ENCODE data around the gene PATJ.

Gene PATJ

GRCh38 chr1:61992257-61992656, 250.0 kb downstream of the PATJ start:
- peaks cover 5% of the 10 kb centered on the region for H3K4me1 ChIP-seq
- peaks cover 3% of the 10 kb centered on the region for H3K79me2 ChIP-seq
- no peaks in the 10 kb centered on the region for H3K9me3 ChIP-seq (ENCODE audit: control insufficient read depth, low read length)
- H3K4me3 ChIP-seq (ENCODE audit: low read depth, low read length), result no peak overlapping the region
- no peak overlapping the region for H3K27ac ChIP-seq
- H3K9ac ChIP-seq, result no peak overlapping the region
- TF ChIP-seq, protein P1, sequence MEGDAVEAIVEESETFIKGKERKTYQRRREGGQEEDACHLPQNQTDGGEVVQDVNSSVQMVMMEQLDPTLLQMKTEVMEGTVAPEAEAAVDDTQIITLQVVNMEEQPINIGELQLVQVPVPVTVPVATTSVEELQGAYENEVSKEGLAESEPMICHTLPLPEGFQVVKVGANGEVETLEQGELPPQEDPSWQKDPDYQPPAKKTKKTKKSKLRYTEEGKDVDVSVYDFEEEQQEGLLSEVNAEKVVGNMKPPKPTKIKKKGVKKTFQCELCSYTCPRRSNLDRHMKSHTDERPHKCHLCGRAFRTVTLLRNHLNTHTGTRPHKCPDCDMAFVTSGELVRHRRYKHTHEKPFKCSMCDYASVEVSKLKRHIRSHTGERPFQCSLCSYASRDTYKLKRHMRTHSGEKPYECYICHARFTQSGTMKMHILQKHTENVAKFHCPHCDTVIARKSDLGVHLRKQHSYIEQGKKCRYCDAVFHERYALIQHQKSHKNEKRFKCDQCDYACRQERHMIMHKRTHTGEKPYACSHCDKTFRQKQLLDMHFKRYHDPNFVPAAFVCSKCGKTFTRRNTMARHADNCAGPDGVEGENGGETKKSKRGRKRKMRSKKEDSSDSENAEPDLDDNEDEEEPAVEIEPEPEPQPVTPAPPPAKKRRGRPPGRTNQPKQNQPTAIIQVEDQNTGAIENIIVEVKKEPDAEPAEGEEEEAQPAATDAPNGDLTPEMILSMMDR (IDR thresholded peaks at IDR 0.05), result no peak
- H3K36me3 ChIP-seq (ENCODE audit: control insufficient read depth, insufficient read depth, low read length), result no peaks in the 10 kb centered on the region
- no peaks in the 10 kb centered on the region for H3K27me3 ChIP-seq (ENCODE audit: control insufficient read depth, insufficient read depth, low read length)
- no peak overlapping the region for H3K4me2 ChIP-seq (ENCODE audit: low read length)
- H2AFZ ChIP-seq, result no peak overlapping the region

DNA sequence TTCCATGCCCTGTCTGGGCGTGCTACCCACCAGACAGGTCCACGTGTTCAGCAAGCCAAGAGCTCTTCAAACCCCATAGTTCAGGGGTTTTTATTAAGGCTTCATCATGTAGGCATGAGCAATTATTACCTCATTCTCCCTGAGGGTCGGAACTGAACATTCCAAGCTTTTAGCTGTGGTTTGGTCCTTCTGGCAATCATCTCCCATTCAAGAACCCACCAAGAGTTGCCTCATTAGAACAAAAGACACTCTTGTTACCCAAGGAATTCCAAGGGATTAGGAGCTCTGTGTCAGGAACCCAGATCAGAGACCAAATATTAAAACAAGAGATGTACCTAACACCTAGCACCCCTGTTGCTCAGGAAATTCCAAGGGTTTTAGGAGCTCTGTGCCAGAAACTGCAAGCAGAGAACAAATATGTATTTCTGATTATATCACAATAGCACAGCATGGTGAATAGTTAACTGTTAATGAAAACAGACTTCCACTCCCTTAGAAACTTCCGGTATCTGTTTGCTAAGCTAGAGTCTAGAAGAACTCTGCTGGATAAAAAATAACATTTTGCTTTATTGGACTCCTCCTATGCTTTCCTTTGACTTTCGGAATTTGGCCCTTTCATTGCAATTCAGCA, 251.2 kb downstream of the PATJ start:
- Histone ChIP-seq H3K4me3 (ENCODE audit: low read depth, low read length) (no peak overlapping the region), H3K36me3 (ENCODE audit: control insufficient read depth, insufficient read depth, low read length) (no peaks in the 10 kb centered on the region), H3K4me1 (peaks cover 5% of the 10 kb centered on the region), H3K4me2 (ENCODE audit: low read length) (no peak overlapping the region), H3K27ac (no peak overlapping the region), H3K79me2 (no peaks in the 10 kb centered on the region), H2AFZ (no peak overlapping the region), H3K9me3 (ENCODE audit: control insufficient read depth, low read length) (no peaks in the 10 kb centered on the region), H3K27me3 (ENCODE audit: control insufficient read depth, insufficient read depth, low read length) (no peaks in the 10 kb centered on the region), H3K9ac (no peak overlapping the region)
- TF ChIP-seq, protein P1 (IDR thresholded peaks at IDR 0.05), result no peak

GRCh38 chr1:61995641-61996040, 253.4 kb downstream of the PATJ start:
- Histone ChIP-seq H3K27me3 (ENCODE audit: control insufficient read depth, insufficient read depth, low read length) (no peaks in the 10 kb centered on the region), H2AFZ (no peak overlapping the region), H3K79me2 (no peaks in the 10 kb centered on the region), H3K9me3 (ENCODE audit: control insufficient read depth, low read length) (no peaks in the 10 kb centered on the region), H3K4me1 (peaks cover 5% of the 10 kb centered on the region), H3K4me3 (ENCODE audit: low read depth, low read length) (no peak overlapping the region), H3K4me2 (ENCODE audit: low read length) (no peak overlapping the region), H3K36me3 (ENCODE audit: control insufficient read depth, insufficient read depth, low read length) (no peaks in the 10 kb centered on the region), H3K27ac (no peak overlapping the region), H3K9ac (no peak overlapping the region)
- TF ChIP-seq, protein P1 (IDR thresholded peaks at IDR 0.05), result no peak

DNA sequence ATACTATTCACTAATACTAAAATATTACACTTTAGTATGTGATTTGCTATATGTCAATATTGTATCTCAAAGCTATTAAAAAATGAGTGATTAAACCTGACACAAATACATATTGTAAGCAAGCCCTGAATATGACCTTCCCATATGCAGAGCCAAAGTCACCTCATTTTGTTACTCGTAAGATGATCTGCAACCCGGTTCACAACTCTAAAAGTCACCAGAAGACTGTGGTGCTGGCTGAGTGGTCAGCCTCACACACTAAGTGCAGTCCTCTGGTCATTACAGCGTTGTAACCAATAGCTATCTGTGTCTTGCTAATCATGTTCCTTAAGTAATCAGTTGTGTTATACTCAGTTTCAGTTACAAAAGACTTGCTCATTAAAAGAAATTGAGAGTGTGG, 254.8 kb downstream of the PATJ start:
- Histone ChIP-seq H3K4me1 (peaks cover 5% of the 10 kb centered on the region), H3K9me3 (ENCODE audit: control insufficient read depth, low read length) (no peaks in the 10 kb centered on the region), H3K36me3 (ENCODE audit: control insufficient read depth, insufficient read depth, low read length) (no peaks in the 10 kb centered on the region), H3K79me2 (no peaks in the 10 kb centered on the region), H3K9ac (no peak overlapping the region), H3K27me3 (ENCODE audit: control insufficient read depth, insufficient read depth, low read length) (no peaks in the 10 kb centered on the region), H3K27ac (no peak overlapping the region), H3K4me2 (ENCODE audit: low read length) (no peak overlapping the region), H3K4me3 (ENCODE audit: low read depth, low read length) (no peak overlapping the region), H2AFZ (no peak overlapping the region)
- TF ChIP-seq, protein P1 (IDR thresholded peaks at IDR 0.05), result no peak

DNA sequence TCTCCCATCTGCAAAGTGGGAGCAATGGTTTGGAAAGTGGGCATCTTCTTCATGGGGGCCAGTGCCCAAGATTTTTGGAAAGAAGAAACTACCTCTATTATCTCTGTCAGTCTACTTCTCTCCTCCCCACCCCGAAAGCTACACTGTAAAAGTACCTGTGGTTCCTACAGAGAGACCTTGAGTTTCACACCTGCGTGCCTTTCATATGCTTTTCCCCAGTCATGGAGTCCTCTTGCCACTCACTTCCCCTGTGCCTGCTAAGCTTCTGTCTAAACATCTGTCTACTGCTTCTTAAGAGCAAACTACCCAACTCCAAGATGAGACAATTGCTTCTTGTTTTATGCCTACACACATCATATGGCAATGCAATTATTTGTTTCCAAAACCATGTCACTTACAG, 261.5 kb downstream of the PATJ start:
- H3K4me2 ChIP-seq (ENCODE audit: low read length), result no peak overlapping the region
- H3K9ac ChIP-seq, result no peak overlapping the region

More for the DNA sequence above, 261.5 kb downstream of the PATJ start:
- H3K9me3 ChIP-seq (ENCODE audit: control insufficient read depth, low read length), result no peaks in the 10 kb centered on the region
- H3K79me2 ChIP-seq, result no peaks in the 10 kb centered on the region
- H2AFZ ChIP-seq, result no peak overlapping the region
- H3K27me3 ChIP-seq (ENCODE audit: control insufficient read depth, insufficient read depth, low read length), result no peaks in the 10 kb centered on the region
- no peak overlapping the region for H3K4me3 ChIP-seq (ENCODE audit: low read depth, low read length)
- no peaks in the 10 kb centered on the region for H3K36me3 ChIP-seq (ENCODE audit: control insufficient read depth, insufficient read depth, low read length)
- TF ChIP-seq, protein P1 (IDR thresholded peaks at IDR 0.05), result no peak
- H3K27ac ChIP-seq, result no peak overlapping the region
- H3K4me1 ChIP-seq, result no peaks in the 10 kb centered on the region
